ENCODE results near the gene NKX2-2.

GRCh38 chr20:21511850-21512633 lies 1.8 kb downstream of the NKX2-2 start:
- TF ChIP-seq TAF1 (IDR thresholded peaks at IDR 0.05; ENCODE audit: borderline replicate concordance, low read depth, low read length), result no peak
- TF ChIP-seq POLR2A (IDR thresholded peaks at IDR 0.05; ENCODE audit: low read depth, low read length), result no peak
- TF ChIP-seq POLR2AphosphoS5 (IDR thresholded peaks at IDR 0.05; ENCODE audit: low read depth, low read length), result no peak

All from GM12892 (cell line).